Measurements from ENCODE around the gene CPD. TPM values are rescaled to one million over a fixed set of nuclear protein-coding genes. Genes with fewer than 3 reads are reported as not detected.

CPD gene
- total RNA-seq, 1 donor from 2014 or later = 8.2 TPM

DNA sequence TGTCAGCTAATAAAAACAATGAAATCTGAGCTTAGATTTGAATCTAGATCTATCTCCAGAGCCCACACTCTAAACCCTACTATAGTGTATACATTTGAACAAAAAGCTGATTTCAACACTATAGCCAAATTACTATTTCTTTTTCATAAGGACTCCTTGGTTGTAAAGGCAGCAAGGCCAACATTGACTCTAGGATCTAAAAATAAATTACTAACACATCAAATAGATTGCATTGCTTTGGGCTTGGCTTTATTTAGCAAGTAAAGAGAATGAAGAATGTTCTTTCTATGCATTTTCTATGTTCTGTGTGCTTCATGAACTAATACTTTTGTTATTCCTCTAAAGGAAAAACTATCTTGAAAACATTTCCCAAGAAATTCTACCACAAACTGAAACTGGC is 103.8 kb downstream of the CPD start:
- ChIA-PET CTCF (no interaction called here), POLR2A (interaction anchor here (0.6 kb wide), 1 partner anchor 158 kb away, joined by 3 read pairs; no protein-coding TSS in a partner anchor)
- intact Hi-C loops (cut with micrococcal nuclease) = no loop called here
- ATAC-seq (ENCODE audit: low read depth) (no peak), DNase-seq (no peak)
- H3K4me3 Mint-ChIP-seq = no peak overlapping the region
- H3K27me3 Mint-ChIP-seq = no peaks in the 10 kb centered on the region
- peaks cover 17% of the 10 kb centered on the region for H3K4me1 Mint-ChIP-seq
- no peak overlapping the region for H3K27ac Mint-ChIP-seq
- no peaks in the 10 kb centered on the region for H3K9me3 Mint-ChIP-seq
- TF ChIP-seq, protein P1, sequence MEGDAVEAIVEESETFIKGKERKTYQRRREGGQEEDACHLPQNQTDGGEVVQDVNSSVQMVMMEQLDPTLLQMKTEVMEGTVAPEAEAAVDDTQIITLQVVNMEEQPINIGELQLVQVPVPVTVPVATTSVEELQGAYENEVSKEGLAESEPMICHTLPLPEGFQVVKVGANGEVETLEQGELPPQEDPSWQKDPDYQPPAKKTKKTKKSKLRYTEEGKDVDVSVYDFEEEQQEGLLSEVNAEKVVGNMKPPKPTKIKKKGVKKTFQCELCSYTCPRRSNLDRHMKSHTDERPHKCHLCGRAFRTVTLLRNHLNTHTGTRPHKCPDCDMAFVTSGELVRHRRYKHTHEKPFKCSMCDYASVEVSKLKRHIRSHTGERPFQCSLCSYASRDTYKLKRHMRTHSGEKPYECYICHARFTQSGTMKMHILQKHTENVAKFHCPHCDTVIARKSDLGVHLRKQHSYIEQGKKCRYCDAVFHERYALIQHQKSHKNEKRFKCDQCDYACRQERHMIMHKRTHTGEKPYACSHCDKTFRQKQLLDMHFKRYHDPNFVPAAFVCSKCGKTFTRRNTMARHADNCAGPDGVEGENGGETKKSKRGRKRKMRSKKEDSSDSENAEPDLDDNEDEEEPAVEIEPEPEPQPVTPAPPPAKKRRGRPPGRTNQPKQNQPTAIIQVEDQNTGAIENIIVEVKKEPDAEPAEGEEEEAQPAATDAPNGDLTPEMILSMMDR (IDR thresholded peaks at IDR 0.05) = no peak
- peaks cover 77% of the 10 kb centered on the region for H3K36me3 Mint-ChIP-seq (ENCODE audit: low read depth)

DNA sequence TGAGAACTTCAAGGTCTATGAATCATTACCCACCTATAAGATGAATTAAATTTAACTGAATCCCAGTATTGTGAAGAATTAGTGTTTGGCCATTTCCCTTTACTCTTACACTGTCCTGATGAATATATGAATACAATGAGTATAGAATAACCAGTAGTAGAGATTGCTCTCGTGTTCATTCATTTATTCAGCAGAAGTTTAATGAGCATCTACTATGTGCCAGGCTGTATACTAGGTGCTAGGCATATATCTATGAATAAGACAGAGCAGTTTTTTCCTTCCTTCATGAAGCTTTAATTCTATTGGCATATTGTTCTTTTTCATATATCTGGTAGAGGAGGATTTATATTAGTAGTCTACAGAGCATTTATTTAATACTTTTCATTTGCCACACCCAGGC is 104.4 kb downstream of the CPD start:
- TF ChIP-seq, protein P1 (IDR thresholded peaks at IDR 0.05) = no peak
- Mint-ChIP-seq H3K4me3 (no peak overlapping the region), H3K9me3 (no peaks in the 10 kb centered on the region), H3K27ac (no peak overlapping the region), H3K4me1 (peaks cover 11% of the 10 kb centered on the region), H3K36me3 (ENCODE audit: low read depth) (peaks cover 74% of the 10 kb centered on the region), H3K27me3 (no peaks in the 10 kb centered on the region)
- no peak for ATAC-seq (ENCODE audit: low read depth)
- ChIA-PET CTCF (no interaction called here), POLR2A (interaction anchor here (0.5 kb wide), 1 partner anchor 374 kb away, joined by 6 read pairs; no protein-coding TSS in a partner anchor)
- no peak for DNase-seq
- intact Hi-C loops (cut with micrococcal nuclease) = no loop called here

DNA sequence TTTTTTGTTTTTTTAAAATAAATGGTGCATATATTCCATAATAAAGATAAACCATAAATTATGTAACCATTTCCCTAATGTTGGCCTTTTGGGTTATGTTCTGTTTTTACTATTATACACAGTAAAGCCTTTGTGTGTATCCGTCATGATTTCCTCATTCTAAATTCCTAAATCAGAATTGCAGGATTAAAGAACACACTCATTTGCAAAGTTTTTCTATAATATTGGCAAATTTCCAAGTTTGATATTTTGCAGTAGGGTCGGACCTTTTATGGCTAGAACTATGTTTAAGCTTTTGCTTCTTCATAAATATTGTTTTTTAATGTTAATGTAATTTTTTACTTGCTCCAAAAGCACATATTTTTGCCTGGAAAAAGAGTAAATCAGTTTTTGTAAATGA is 115.1 kb downstream of the CPD start:
- no peaks in the 10 kb centered on the region for H3K4me1 Mint-ChIP-seq
- TF ChIP-seq, protein P1 (IDR thresholded peaks at IDR 0.05) = no peak
- H3K36me3 Mint-ChIP-seq (ENCODE audit: low read depth) = peaks cover 91% of the 10 kb centered on the region
- ChIA-PET POLR2A (no interaction called here), CTCF (interaction anchor here (1.0 kb wide), 1 partner anchor 16 kb away, joined by 3 read pairs; the partner anchor contains the start of gene GOSR1)
- ATAC-seq (ENCODE audit: low read depth) (no peak), DNase-seq (no peak)
- no peak overlapping the region for H3K27ac Mint-ChIP-seq
- no peaks in the 10 kb centered on the region for H3K27me3 Mint-ChIP-seq
- no peaks in the 10 kb centered on the region for H3K9me3 Mint-ChIP-seq
- intact Hi-C loops (cut with micrococcal nuclease) = no loop called here
- H3K4me3 Mint-ChIP-seq = no peak overlapping the region

DNA sequence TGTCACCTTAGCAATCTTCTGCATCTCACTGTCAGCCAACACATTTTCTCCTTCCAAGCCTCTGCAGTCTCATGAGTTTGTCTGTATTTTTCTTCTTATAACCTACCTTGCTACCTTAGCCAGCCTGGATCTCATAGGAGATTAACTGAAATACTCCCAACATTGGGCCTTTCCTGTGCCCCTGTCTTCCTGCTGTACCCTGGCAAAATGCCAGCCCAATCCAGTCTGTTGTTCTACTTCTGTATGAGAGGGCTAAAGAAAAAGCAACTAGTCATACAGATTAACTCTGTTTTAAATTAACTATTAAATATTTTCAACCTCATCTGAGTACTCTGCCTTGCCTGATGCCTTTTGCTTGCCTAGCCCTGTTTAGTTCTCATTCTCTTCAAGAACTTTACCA is 116.9 kb downstream of the CPD start:
- H3K27ac Mint-ChIP-seq = no peak overlapping the region
- H3K36me3 Mint-ChIP-seq (ENCODE audit: low read depth) = peaks cover 89% of the 10 kb centered on the region
- no peaks in the 10 kb centered on the region for H3K27me3 Mint-ChIP-seq
- H3K4me3 Mint-ChIP-seq = no peak overlapping the region
- POLR2A ChIA-PET = no interaction called here
- H3K4me1 Mint-ChIP-seq = no peaks in the 10 kb centered on the region
- CTCF ChIA-PET = no interaction called here
- H3K9me3 Mint-ChIP-seq = no peaks in the 10 kb centered on the region
- no peak for ATAC-seq (ENCODE audit: low read depth)
- intact Hi-C loops (cut with micrococcal nuclease) = no loop called here
- TF ChIP-seq, protein P1 (IDR thresholded peaks at IDR 0.05) = no peak
- DNase-seq = no peak

DNA sequence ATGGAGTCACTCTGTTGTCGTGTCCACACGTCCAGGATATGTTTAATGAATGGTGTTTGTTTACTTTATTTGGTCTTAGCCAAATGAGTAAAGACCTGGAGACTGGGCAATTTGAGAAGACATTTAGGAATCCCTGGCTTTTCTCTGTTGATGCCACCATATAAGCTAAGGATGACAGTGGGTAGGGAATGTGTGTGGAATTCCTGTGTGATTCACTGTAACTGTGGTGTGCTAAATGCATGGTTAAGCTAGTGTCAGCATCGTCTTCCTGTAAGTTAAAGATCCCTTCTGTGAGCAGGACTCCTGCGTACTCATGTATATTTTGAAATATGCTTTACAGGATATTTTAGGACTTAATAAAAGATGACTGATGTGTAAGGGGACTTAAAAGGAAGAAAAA is 124.8 kb downstream of the CPD start:
- intact Hi-C loops (cut with micrococcal nuclease) = no loop called here
- Mint-ChIP-seq H3K9me3 (no peaks in the 10 kb centered on the region), H3K4me1 (no peaks in the 10 kb centered on the region), H3K4me3 (no peak overlapping the region), H3K27ac (no peak overlapping the region), H3K36me3 (ENCODE audit: low read depth) (peaks cover 83% of the 10 kb centered on the region), H3K27me3 (no peaks in the 10 kb centered on the region)
- ChIA-PET CTCF (no interaction called here), POLR2A (no interaction called here)
- TF ChIP-seq, protein P1 (IDR thresholded peaks at IDR 0.05) = no peak
- DNase-seq (no peak), ATAC-seq (ENCODE audit: low read depth) (no peak)
